Superior temporal gyrus (tissue), 1 donor: ENCODE data around the gene TIMM17B.

Experiments used
- DNase-seq: peaks from one replicate; pipeline ENCODE4 v3.0.0-alpha.2; 2016; ENCODE audit errors: extremely low spot score

TIMM17B gene

DNA sequence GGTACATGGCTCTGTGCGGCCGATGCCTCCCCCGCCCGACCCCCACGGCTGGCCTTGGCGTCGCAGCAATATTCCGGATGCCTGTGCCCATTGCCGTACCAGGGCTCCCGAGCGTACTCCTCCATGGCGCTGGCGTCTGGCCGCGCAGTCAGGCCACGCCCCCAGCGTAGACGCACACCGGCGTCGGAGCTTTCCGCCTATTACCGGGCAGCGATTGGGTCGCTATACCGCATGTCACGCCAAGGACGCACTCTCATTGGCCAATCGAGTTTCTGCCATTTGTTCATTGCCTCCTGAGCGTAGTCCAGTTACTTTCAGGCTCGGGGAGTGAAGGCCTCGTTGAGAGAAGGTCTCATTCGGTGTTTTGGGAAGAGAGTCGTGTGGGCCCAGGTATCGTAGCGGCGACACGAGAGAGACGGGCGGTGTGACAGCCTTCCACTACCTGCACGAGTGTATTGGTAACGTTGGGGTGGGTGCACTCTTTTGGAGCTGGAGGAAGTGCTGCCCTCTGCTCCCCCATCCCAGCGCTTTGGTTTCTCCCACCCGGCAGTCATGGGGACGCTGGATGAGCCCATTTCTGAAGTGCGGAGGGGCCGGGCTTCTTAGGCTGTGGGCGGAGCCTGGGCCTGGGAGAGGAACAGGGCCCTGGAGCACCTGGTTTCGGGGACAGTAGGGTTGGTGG is at the start of gene TIMM17B, which contains the start of gene PQBP1:
Gene TIMM17B, minus strand, starts transcription at position 144 of the 682 bp plus-strand sequence. Its CDS starts 19 bp downstream, at position 125.
Gene PQBP1, plus strand, starts transcription at position 306 of the 682 bp plus-strand sequence. CDS start 580 bp downstream, outside the sequence.
- peak; percentile 96 for DNase-seq

DNA sequence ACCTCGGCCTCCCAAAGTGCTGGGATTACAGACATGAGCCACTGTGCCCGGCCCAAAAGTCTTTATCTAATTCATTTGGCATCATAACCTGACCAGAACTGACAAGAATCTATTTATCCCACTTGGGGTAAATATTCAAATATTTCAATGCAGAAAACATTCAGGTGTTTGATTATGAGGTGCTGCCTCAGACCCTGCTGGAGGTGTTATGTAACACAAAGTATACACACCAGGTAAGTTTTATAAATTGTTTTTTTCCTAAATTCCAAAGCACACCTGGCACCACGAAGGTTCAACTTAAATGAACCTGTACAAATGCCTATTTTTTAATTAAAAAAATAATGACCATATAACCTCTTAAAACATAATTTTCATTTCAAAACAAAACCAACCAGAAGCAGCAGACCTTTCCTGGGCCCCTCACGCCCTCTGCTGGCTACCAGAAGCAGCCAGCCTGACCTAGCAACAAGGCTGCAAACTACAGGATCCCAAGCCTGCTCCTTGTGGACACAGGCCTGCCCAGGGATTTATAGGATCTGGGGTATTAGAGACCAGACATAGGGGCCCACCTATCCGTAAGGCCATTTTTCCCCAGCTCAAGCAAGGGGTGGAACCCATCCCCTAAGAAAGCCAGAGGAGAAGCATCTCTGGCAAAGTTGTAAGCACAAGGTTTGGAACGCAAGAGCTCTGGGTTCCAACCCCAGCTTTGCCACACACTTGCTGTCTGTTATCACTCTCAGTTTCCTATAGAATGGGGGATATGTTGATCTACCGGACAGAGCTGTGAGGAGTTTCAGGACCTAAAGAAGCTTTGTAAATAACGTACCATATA is 48.2 kb upstream of the TIMM17B start:
- DNase-seq = peak; percentile 33

DNA sequence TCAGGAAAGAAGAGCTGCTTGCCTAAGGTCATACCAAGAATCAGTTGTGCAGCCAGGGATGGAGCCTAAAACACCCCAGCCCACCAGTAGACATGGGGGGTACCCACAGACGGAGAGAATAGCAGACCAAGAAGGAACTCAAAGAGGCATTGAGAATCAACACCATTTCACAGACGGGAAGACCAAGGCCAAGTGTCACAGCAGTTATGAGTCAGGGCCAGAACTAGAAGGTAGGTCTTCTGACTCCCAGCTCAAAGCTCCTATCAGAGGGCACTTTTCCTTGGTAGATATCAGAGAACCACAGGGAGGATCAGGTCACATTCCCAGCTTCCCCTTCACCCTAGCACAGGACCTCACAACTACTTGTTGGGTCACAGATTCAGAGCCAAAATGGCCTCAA is 45.3 kb upstream of the TIMM17B start:
- DNase-seq = no peak

DNA sequence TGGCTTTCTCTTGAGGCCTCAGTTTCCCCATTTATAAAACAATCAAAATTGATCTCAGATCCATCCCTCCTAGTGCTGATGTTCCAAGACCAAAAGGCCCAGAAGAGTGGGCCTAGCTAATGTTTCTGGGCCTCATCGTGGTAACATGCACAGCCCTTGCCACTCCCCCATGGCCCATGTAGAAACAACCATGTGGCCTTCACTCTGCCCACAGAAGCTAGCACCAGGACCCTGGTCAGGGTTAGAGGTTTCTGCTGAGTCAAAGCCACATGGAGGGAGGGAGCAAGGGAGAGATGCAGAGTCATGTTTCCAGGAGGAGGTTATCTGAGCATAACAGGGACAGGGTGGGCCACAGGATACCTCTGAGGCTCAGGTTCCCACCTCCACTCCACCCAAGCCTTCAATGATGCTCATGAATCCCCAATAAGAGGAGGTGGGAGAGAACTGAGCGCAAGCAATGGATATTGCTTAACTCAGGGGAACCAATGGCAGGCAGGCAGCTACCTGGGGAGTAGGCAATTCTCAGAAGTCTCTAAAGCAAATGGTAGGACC is 42.9 kb upstream of the TIMM17B start:
- no peak for DNase-seq

DNA sequence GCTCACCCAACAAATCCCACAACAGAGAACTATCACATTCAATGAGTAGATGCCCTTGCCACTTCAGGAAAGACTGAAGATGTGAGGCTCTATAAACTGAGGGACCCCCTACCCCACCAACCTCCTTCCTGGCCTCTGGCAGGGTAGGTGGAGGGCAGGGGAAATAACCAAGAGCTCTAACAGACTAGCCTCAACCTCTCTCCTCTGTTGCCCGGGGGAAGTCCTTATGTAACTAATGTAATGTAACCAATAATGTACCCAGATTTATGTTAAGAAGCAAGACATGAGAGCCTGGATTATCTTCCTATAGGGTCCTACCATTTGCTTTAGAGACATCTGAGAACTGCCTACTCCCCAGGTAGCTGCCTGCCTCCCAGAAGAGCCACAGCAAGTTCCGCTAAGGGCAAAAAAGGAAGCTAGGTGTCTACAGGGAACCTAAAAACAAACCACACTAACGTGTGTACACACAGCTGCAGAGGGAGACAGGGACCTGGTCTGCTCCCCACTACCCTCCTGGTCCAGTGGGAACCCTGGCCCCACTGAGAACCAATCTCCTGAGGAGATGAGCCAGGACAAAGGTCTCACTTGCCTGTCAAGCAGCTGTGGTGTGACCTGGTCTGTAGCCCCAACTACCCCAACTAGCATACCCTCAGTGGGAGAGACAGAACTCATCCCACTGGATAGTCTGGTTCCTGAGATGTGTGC is 42.1 kb upstream of the TIMM17B start:
- DNase-seq = no peak

DNA sequence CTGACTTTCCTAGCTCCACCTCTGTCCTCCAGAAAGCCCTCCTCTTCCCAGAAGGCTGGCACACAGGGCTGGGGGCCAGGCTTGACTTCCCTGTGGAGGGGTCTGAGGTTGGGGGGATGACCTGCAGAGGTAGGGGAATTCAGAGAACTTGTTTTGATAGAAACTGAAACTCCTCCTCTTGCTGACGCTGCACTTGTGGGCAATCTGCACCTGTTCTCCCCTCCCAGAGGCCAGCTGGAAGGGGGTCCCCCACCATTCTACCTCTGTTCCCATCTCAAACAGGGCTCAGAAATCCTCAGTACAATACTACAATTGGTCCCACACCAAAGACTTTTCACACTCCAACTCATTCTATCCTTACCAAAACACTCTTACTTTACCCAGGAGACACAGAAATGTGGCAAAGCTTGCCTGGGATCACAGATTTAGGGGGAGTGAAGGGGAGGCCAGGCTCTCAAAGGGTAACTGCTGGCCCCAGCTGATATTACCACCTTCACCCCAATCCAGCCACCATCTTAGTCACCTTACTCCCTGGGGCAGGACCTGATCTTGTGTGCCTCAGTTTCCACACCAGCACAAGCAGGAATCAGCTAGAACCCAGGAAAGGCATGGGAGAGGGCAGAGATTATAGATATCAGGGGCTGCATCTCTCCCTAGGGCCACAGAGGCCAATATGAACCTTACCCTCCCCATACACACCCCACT is 41.3 kb upstream of the TIMM17B start:
- no peak for DNase-seq

DNA sequence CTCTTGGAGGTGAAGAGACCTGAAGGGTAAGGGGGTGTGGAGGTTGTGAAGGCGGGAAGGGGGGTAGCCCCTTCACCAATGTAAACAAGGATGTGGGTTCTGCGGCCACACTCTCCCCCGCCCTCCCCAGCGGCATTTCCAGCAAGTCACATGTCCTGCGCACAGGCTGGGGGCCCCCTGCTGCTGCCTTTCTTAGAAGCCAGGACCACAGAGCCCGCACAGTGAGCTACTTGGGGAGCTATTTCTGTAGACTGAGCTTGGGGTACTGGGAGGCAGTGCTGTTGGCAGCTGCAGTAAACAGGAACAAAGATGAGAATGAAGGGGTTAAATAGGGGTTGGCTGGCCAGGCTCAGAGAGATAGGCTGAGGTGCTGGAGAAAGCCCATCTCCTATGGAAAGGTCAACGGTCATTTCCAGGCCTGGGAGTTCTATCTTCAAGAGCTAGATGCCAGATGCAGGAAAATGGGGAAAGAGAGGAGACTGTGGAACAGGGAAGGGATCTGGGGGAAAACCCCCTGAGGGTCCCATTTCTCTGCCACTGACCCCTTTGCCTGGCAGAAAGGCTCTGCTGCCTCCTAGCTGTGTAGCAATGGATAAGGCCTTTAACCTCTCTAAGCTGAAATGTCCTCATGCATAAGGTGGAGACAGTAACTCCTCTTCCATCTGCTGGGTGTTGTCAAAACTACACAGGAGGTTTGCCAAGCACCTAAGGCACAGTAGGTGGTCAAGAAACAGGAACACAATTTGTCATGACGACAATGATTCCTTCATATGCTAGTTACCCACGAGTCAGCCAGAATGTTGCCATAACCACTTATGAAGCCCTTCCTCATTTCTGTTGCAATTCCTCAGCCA is 39.7 kb upstream of the TIMM17B start:
- no peak for DNase-seq

DNA sequence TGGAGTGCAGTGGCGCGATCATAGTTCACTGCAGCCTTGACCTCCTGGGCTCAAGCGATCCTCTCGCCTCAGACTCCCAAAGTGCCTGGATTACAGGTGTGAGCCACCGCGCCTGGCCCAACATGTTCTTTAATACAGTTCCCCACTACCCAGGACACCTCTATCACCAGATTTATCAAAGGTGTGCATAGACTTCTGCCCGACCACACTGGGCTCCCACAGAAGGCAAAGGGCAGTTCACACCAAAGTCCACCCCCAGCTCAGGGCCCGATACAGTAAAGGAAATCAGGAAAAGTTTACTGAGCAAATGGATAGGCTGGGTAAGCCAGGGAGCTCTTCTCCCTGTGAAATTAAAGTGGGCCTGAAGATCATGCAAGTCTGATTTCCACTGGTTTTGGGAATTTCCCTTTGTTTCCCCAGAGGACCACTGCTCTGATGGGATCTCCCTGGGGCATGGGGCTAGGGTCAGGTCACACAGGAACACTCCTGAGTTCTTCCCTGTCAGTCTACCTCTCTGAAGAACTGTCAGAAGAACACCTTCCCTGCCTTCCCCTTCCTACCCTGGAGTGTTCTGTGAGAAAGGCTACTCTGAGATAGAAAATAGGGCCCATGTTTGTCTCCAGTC is 39.0 kb upstream of the TIMM17B start:
- no peak for DNase-seq

DNA sequence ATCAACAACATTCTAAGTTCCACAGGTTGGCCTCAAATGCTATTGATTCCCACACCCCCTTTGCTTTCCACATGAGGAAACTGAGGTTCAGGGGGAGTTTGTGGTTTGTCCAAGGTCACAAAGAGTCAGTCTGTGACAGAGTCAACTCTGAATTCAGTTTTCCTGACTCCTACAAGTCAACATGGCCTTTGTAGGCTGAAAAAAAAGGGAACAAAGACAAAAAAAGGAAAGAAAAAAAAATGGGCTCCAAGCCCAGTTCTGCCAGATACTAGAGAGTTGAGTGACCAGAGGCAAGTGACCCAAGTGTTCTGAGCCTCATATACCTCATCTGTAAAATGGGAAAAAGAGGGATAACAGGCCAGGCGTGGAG is 37.7 kb upstream of the TIMM17B start:
- DNase-seq = no peak

DNA sequence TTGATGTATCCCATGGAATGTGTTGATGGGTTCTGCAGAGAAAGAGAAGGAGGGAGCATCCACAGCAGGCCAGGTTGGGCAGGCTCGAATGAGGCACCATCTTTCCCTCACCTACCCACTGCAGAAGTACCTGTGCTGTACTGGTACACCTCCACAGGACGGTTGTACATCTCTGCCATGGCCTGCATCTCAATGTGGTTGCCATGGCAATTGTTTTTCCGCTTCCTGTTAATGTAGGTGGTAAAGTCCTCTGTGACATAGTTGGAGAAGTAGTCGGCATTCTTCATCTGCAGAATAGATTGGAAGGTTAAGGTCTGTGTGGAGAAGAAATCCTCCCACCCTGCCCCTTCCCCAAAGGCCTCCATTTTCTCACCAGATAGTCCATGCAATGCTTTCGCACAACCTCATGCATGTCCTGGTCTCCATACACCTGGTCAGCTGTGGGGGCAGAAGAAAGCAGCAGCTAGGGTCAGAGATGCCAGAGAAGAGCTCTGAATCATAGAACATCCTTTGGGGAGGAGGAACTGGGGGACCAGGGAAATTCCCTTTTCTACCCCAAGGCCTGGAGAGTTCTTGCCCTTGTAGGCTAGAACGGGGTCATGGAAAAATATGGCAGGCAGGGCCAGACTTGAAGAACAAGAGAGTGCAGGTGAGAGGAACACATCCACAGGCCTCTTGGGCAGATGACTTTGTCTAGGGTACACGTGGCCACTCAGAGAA is 37.2 kb upstream of the TIMM17B start:
- no peak for DNase-seq

DNA sequence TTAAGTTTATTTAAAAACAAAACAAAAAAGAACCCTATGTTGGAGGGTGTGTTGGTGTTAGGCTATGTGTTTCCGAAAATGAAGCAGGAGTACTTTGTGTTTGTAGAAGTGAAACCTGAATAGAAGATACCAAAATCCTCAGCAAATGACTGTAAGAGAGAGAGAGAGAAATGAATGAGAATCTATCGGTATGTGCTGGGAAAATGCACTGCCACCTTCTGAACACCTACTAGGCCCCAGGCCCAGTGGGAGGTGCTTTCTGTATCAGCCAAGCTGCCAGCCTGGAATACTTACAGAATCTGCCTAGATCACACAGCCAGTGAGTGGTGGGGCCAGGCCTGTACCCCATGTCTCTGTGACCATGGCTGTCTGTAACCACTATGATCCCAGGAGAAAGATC is 36.2 kb upstream of the TIMM17B start:
- no peak for DNase-seq

DNA sequence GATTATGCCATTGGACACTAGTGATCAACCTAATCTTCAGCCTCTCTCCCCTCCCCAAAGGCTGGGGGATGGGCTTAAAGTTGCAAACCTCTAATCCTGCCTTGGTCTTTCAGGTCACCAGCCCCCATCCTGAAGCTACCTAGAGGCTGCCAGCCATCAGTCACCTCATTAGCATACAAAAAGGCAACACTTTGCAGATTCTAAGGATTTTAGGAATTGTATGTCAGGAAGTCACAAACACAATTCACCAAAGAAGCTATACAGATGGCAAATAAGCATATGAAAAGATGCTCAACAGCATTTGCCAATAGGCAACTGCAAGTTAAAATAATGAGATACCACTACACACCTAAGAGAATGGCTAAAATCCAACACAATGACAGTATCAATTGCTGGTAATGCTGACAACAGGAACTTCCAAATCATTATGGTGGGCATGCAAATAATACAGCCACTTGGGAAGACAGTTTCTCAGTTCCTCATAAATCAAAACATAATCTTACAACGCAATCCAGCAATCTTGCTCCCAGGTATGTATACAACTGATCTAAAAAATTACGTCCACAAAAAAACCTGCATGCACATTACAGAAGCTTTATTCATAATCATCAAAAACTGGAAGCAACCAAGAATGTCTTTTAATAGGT is 30.3 kb upstream of the TIMM17B start:
- no peak for DNase-seq

DNA sequence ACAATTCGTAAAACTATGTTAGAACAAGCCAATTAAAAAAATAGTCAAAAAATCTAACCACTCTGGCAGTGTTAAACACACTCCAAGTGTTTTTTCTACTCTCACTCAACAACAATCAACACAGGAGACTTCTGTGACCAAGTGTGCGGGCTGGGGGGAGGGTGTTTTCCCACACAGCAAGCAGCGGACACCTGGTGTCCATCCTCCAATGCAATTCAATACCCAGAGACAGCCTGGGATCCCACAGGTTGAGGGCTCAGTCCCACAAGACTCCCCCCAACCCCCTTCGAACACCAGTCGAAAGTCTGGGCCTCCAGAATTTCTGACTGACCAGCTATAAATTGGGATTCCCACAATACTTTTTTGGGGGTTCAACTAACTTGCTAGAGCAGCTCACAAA is 29.6 kb upstream of the TIMM17B start:
- DNase-seq = no peak

DNA sequence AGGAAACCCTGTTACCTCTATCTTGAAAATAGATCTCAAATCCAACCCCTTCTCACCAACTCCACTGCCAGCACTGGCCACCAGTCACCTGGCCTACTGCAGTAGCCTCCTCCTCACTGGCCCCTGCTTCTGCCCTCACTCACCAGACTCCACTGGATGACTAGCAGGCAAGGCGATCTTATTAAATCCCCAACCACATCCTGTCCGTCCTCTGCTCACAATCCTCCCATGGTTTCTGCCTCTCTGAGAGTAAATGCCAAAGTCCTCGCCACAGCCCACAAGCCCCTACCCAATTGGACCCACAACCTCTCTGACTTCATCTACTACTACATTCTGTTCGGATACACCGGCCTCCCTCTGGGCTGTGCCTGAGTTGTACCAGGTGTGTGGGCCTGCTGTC is 26.7 kb upstream of the TIMM17B start:
- no peak for DNase-seq

DNA sequence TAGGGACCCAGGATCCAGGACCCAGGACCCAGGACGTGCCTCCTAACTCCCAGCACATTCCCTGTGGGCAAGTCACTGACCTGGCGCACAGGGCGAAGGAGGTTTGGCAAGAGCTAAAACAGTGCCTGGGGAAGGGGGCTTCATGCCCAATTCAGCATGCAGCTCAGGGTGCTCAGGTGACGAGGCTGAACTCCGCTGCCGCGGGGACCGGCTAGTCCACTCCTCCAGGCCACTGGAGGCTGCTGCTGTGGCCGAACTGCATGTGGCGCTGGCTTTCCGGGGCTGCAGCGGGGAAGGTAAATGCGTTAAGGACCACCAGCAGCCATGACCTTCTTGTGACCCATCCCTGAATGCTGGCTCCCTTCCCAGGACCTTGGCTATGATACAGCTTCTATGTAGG is 26.2 kb upstream of the TIMM17B start:
- DNase-seq = no peak

DNA sequence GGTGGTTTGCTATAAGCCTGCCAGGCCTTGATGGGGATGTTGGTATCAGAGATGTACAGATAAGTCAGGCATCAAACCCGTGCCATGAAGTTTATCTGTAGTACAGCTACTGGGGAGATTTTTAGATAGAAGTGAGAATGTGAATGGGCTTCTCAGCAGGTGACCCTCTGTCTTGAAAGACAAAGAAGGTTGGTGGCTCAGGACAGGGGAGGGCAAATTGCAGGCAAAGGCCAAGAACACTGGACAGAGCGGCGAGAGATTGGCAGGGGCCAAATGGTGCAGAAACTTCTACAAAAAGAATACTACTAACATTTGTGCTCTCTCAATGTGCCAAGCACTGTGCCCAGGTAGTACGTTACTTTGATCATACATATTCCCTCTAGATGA is 23.1 kb upstream of the TIMM17B start:
- DNase-seq = no peak

DNA sequence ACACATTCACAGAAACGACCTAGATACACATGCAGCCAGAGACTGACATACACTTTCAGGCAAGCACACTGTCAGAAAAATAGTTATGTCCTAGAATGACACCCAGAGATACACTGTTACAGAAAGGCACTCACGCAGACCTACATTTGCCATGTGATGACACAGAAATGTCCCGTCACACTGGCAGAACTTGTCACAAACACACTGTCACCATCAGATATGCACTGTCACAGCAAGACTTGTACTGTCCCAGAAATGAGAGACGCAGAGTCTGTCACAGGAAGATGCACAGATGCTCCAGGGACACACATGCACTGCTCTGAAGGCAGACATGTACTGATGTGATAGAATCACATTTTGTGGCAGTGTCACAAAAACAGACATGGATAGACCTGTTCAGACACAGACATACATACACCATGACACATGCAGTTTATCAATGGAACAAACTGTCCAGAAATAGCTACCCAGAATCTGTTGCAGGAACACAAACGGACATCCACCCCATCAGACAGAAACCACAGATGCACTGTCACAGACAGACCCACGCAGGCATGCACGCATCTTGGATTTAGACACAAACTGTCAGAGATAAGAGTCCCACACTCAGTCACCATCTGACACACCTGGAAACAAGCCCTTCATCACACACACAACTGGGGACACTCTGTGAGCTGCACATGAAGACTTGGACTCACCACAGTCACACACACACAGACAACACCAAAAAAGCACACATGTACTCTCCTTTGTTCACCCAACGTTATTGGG is 22.6 kb upstream of the TIMM17B start:
- peak; percentile 8 for DNase-seq

DNA sequence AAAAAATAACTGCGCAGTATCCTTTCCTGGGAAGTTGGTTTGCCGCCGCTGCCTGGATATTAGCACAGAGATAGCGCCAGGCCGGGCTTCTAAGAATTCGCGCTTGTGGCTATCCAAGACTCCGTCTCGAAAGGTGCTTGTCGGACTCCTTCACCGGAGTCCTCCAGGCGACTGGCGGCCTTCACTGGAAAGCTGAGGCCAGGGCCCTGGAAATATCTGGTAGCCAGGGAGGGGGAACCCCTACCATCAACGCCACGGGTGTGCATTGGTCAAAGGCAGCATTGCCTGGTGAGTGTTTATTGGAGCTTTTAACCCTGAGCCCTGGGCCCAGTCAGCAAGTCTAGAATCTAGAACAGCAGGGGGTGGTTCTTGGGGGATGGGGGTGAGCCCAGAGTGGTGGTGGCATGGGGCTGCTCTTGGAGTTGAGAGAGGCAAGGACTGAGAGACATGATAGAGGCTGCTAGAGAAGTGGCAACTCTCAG is 21.8 kb upstream of the TIMM17B start:
- no peak for DNase-seq
